Breast epithelium (tissue), 4 donors: ENCODE results near the gene RGS9. TPM values are rescaled to one million over a fixed set of nuclear protein-coding genes. Genes with fewer than 3 reads are reported as not detected.

ENCODE experiments used
- DNase-seq, 2 donors: peaks; one replicate each; pipeline ENCODE4 v3.0.0-alpha.2; 2019; ENCODE audit warnings: low spot score in 2 of 2
- H3K27ac ChIP-seq, 2 donors: fragments of 200-600 bp; sonication (generic) in 1 of 2; one replicate each; pipeline ENCODE4 v1.5.1; 2016 to 2019; ENCODE audit warnings: mild to moderate bottlenecking in 1 of 2
- H3K27me3 ChIP-seq, 2 donors: fragments of 200-600 bp; sonication (generic) in 1 of 2; one replicate each; pipeline versions ENCODE4 v1.5.1 to v1.6.0; 2017 to 2019; ENCODE audit warnings: control low read depth in 1 of 2, mild to moderate bottlenecking in 1 of 2
- H3K36me3 ChIP-seq: fragments of 200-600 bp; one replicate; pipeline ENCODE4 v1.5.1; 2019
- H3K4me1 ChIP-seq, 2 donors: fragments of 200-600 bp; sonication (generic); one replicate each; pipeline ENCODE4 v1.5.1; 2016 to 2019; ENCODE audit warnings: control low read depth in 1 of 2
- H3K4me3 ChIP-seq, 3 donors: fragments of 200-600 bp; sonication (generic); 1 replicate in 2 of 3; 2 replicates in 1 of 3; pipeline ENCODE4 v1.5.1; 2016 to 2019; ENCODE audit warnings: mild to moderate bottlenecking in 3 of 3, moderate library complexity in 2 of 3
- H3K9me3 ChIP-seq, 2 donors: fragments of 200-600 bp; sonication (generic) in 1 of 2; one replicate each; pipeline ENCODE4 v1.5.1; 2016 to 2019; ENCODE audit warnings: control low read depth in 1 of 2
- POLR2A ChIP-seq: fragments of 450-650 bp; IDR thresholded peaks from one replicate; pipeline ENCODE4 v1.6.1; 2016; ENCODE audit warnings: antibody characterized with exemption, mild to moderate bottlenecking, moderate library complexity
- POLR2AphosphoS5 ChIP-seq, 3 donors: sonication (generic); formaldehyde crosslinking; IDR thresholded peaks; one replicate each; pipeline ENCODE4 v1.6.1; 2017; ENCODE audit warnings: antibody characterized with exemption in 3 of 3
- intact Hi-C: fragments of 100-400 bp; cut with DNase I; formaldehyde crosslinking; loops from one replicate; pipeline ENCODE4 v1.15.1; 2023; ENCODE audit warnings: low total_unique reads
- total RNA-seq, 3 donors: library from RNA; depleted of rRNA; stranded (reverse); fragments of >200 nt; gene quantifications; one replicate each; pipeline ENCODE4 v1.1.0, GENCODE V29; 2016
- TF ChIP-seq, protein P1 (sequence below), 3 donors: fragments of 450-650 bp; IDR thresholded peaks; one replicate each; pipeline ENCODE4 v1.5.1; 2016 to 2017; ENCODE audit warnings: antibody characterized with exemption in 3 of 3, mild to moderate bottlenecking in 3 of 3, moderate library complexity in 3 of 3

RGS9 gene
- total RNA-seq, 3 donors from 2014 or later, result 1.6 to 6.9 (median 5.0) TPM

DNA sequence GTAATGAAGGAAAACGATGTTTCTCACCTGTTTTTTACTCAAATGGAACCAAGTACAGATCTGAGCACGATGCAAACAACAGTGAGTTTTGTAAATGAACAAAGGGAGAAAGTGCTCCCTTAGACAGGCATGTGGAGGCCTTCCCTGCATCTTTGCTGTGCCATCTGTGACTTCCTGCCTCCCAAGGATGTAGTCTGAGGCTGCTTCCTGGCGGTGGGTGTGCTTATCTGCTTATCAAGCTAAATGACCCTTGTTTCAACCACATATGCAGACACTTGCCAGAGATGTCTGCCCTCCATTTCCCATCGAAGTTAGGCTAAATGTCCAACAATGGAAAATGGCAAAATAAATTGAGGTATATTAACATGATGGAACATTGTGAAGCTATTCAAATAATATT lies 34.6 kb downstream of the RGS9 start:
- no peak for DNase-seq
- Histone ChIP-seq H3K27ac (no peak overlapping the region), H3K27me3 (no peaks in the 10 kb centered on the region), H3K36me3 (no peaks in the 10 kb centered on the region), H3K4me3 (no peak overlapping the region), H3K4me1 (no peaks in the 10 kb centered on the region), H3K9me3 (no peaks in the 10 kb centered on the region)
- intact Hi-C loops, result no loop called here
- TF ChIP-seq POLR2A, result no peak
- no peak for TF ChIP-seq POLR2AphosphoS5 (IDR thresholded peaks at IDR 0.05)
- TF ChIP-seq, protein P1, sequence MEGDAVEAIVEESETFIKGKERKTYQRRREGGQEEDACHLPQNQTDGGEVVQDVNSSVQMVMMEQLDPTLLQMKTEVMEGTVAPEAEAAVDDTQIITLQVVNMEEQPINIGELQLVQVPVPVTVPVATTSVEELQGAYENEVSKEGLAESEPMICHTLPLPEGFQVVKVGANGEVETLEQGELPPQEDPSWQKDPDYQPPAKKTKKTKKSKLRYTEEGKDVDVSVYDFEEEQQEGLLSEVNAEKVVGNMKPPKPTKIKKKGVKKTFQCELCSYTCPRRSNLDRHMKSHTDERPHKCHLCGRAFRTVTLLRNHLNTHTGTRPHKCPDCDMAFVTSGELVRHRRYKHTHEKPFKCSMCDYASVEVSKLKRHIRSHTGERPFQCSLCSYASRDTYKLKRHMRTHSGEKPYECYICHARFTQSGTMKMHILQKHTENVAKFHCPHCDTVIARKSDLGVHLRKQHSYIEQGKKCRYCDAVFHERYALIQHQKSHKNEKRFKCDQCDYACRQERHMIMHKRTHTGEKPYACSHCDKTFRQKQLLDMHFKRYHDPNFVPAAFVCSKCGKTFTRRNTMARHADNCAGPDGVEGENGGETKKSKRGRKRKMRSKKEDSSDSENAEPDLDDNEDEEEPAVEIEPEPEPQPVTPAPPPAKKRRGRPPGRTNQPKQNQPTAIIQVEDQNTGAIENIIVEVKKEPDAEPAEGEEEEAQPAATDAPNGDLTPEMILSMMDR (IDR thresholded peaks at IDR 0.05), result no peak

DNA sequence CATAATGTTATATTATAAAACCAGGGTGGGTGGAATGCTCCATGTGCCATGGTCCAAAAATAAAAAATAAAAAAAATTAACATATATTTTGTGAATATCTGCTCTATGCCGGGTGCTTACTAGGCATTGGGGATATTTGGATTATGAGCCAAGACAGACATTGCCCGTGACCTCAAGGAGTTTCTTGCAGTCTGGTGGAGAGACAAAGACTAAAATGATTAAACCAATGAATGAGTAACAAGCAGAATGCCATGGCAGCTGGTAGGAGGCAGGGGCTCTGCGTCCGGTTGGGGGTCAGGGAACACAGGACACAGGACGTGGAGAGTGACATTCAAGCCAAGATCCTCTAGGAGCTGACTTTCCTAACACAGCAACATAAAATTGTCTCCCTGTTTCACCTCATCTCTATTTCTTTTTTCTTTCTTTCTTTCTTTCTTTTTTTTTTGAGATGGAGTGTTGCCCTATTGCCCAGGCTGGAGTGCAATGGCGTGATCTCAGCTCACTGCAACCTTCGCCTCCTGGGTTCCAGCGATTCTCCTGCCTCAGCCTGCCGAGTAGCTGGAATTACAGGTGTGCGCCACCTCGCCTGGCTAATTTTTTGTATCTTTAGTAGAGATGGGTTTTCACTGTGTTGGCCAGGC lies 35.4 kb downstream of the RGS9 start:
- no peak overlapping the region for H3K27ac ChIP-seq
- H3K4me1 ChIP-seq, result no peaks in the 10 kb centered on the region
- no peak for DNase-seq
- TF ChIP-seq, protein P1 (IDR thresholded peaks at IDR 0.05), result no peak
- no peak for TF ChIP-seq POLR2A
- TF ChIP-seq POLR2AphosphoS5 (IDR thresholded peaks at IDR 0.05), result no peak
- H3K36me3 ChIP-seq, result no peaks in the 10 kb centered on the region
- H3K9me3 ChIP-seq, result no peaks in the 10 kb centered on the region
- no peaks in the 10 kb centered on the region for H3K27me3 ChIP-seq
- no peak overlapping the region for H3K4me3 ChIP-seq
- intact Hi-C loops, result no loop called here

DNA sequence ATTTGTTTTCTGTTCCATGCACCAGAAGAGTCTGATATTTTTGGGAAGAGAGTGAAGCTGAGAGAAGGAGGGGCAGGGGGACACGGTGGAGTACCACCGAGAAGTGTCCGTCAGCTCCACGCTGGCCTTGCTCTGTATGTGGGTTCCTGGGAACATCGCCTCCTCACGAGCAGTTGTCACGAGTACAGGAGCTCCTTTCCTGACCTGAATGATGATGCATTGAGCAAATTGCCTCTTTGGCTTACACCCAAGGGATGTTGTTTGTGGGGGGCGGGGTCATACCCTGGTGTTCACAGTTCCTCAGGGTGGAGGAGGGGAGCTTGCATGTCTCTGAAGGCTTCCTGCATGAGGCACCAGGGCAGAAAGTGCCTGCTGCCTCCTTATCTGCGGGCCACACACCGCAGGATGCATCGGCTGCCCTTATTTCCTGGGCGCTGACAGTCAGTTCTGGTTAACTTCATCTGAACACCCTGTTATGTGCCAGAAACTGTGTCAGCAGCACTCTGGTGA lies 36.2 kb downstream of the RGS9 start:
- H3K27ac ChIP-seq, result no peak overlapping the region
- H3K27me3 ChIP-seq, result no peaks in the 10 kb centered on the region
- peak in 1 of 2 donors; percentile 26 for DNase-seq
- TF ChIP-seq, protein P1 (IDR thresholded peaks at IDR 0.05), result no peak
- TF ChIP-seq POLR2AphosphoS5 (IDR thresholded peaks at IDR 0.05) (no peak), POLR2A (no peak)
- H3K4me3 ChIP-seq, result no peak overlapping the region
- no peaks in the 10 kb centered on the region for H3K36me3 ChIP-seq
- H3K9me3 ChIP-seq, result no peaks in the 10 kb centered on the region
- H3K4me1 ChIP-seq, result no peaks in the 10 kb centered on the region
- intact Hi-C loops, result no loop called here

DNA sequence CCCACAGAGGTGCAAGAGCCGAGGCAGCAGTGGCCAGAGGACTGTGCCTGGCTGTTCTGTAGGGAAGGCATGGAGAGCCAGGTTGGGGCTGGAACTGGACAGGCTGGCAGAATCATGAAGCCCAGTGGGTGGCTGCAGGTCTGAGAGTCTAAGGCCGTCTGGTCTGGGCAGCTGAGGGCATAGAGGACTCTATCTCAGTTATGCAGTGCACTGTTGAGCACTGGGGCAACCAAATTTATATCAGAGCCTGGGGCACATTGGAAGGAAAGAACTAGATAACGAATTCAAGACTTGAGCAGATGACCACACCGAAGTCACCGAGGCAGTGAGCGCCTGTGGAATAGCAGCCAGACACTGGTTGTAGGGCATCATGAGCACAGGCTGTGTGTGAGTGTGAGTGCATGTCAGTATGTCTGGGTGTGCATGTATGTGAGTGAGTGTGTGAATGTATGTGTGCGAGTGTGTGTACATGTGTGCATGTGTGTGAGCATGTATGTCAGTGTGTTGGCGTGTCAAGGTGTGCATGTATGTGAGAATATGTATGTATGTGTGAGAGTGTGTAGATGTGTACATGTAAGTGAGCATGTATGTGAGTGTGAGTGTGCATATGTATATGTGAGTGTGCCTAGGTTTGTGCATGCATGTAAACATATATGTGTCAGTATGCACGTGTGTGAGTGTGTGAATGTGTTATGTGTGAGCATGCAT lies 37.0 kb downstream of the RGS9 start:
- H3K4me1 ChIP-seq, result no peaks in the 10 kb centered on the region
- TF ChIP-seq POLR2A (no peak), POLR2AphosphoS5 (IDR thresholded peaks at IDR 0.05) (no peak)
- TF ChIP-seq, protein P1 (IDR thresholded peaks at IDR 0.05), result no peak
- intact Hi-C loops, result no loop called here

DNA sequence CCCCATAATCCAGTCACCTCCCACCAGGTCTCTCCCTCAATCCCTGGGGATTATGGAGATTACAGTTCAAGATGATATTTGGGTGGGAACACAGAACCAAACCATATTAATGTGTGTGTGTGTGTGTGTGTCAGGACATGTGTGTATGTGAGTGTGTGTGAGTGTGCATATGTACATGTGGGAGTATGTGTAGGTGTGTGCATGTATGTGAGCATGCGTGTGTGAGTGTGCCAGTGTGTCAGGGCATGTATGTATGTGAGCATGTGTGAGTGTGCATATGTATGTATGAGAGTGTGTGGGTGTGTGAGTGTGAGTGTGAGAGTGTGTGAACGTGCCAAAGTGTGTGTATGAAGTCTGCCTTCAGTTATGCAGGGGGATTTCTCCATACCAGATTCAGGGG lies 37.8 kb downstream of the RGS9 start:
- H3K4me1 ChIP-seq, result no peaks in the 10 kb centered on the region
- H3K4me3 ChIP-seq, result no peak overlapping the region
- no peak for DNase-seq
- intact Hi-C loops, result no loop called here
- TF ChIP-seq POLR2A, result no peak
- TF ChIP-seq, protein P1 (IDR thresholded peaks at IDR 0.05), result no peak
- no peak for TF ChIP-seq POLR2AphosphoS5 (IDR thresholded peaks at IDR 0.05)
- no peaks in the 10 kb centered on the region for H3K36me3 ChIP-seq
- H3K27ac ChIP-seq, result no peak overlapping the region
- no peaks in the 10 kb centered on the region for H3K9me3 ChIP-seq
- H3K27me3 ChIP-seq, result no peaks in the 10 kb centered on the region

More for the DNA sequence above, 37.0 kb downstream of the RGS9 start:
- DNase-seq, result no peak
- no peak overlapping the region for H3K27ac ChIP-seq
- no peak overlapping the region for H3K4me3 ChIP-seq
- H3K27me3 ChIP-seq, result no peaks in the 10 kb centered on the region
- H3K36me3 ChIP-seq, result no peaks in the 10 kb centered on the region
- H3K9me3 ChIP-seq, result no peaks in the 10 kb centered on the region
